GM12878 (cell line): ENCODE results near the gene RCC1. TPM values are rescaled to one million over a fixed set of nuclear protein-coding genes. Genes with fewer than 3 reads are reported as not detected.
A peak's percentile ranks its signal among the peaks of the same experiment; 100 is the strongest.

ENCODE experiments used
- BMI1 ChIP-seq: fragments of 450-650 bp; IDR thresholded peaks from 2 replicates; pipeline ENCODE4 v1.6.1; 2016; ENCODE audit warnings: mild to moderate bottlenecking, moderate library complexity, borderline replicate concordance
- CBX3 ChIP-seq: fragments of 200-600 bp; sonication (generic); IDR thresholded peaks from 2 replicates; pipeline ENCODE4 v1.6.1; 2016; ENCODE audit warnings: low read depth, borderline replicate concordance
- CHD4 ChIP-seq: fragments of 200-600 bp; sonication (generic); IDR thresholded peaks from 2 replicates; pipeline ENCODE4 v1.6.1; 2016; ENCODE audit warnings: mild to moderate bottlenecking
- CREB1 ChIP-seq: IDR thresholded peaks from 2 replicates; pipeline ENCODE4 v1.6.1; 2012; ENCODE audit warnings: low read depth, mild to moderate bottlenecking, inconsistent platforms
- E2F4 ChIP-seq: IDR thresholded peaks from 2 replicates; pipeline ENCODE4 v1.6.1; 2012; ENCODE audit warnings: low read depth, low read length, improper control_type of control experiment
- EGR1 ChIP-seq, 2 experiments: IDR thresholded peaks; 1 replicate in 1 of 2; 2 replicates in 1 of 2; pipeline ENCODE4 v1.6.1; 2011 to 2012; ENCODE audit warnings: low read depth in 2 of 2, low read length in 2 of 2, borderline replicate concordance in 1 of 2, mild to moderate bottlenecking in 1 of 2, moderate library complexity in 1 of 2
- FOS ChIP-seq: IDR thresholded peaks from 3 replicates; pipeline ENCODE4 v1.6.1; 2011; ENCODE audit warnings: borderline replicate concordance; ENCODE audit not compliant: insufficient read length; ENCODE audit errors: extremely low read depth
- FOXK2 ChIP-seq: fragments of 450-650 bp; IDR thresholded peaks from 2 replicates; pipeline ENCODE4 v1.6.1; 2017; ENCODE audit warnings: mild to moderate bottlenecking, moderate library complexity
- HDGF ChIP-seq: fragments of 450-650 bp; IDR thresholded peaks from 2 replicates; pipeline ENCODE4 v1.6.1; 2016; ENCODE audit warnings: antibody characterized with exemption
- KAT2A ChIP-seq: conservative IDR thresholded peaks from 2 replicates; pipeline ENCODE4 v1.6.1; 2011; ENCODE audit warnings: low read depth, low read length; ENCODE audit not compliant: control insufficient read depth
- KDM1A ChIP-seq: fragments of 200-600 bp; sonication (generic); IDR thresholded peaks from 2 replicates; pipeline ENCODE4 v1.6.1; 2016; ENCODE audit warnings: borderline replicate concordance
- MLLT1 ChIP-seq: fragments of 450-650 bp; IDR thresholded peaks from 2 replicates; pipeline ENCODE4 v1.6.1; 2016; ENCODE audit warnings: mild to moderate bottlenecking
- NFIC ChIP-seq: IDR thresholded peaks from 2 replicates; pipeline ENCODE4 v1.6.1; 2012; ENCODE audit warnings: low read depth, mild to moderate bottlenecking, inconsistent platforms, low read length, moderate library complexity
- NRF1 ChIP-seq: conservative IDR thresholded peaks from 2 replicates; pipeline ENCODE4 v1.6.1; 2011; ENCODE audit warnings: mild to moderate bottlenecking, low read depth, low read length, improper control_type of control experiment
- PAX8 ChIP-seq: fragments of 450-650 bp; IDR thresholded peaks from 2 replicates; pipeline ENCODE4 v1.6.1; 2017; ENCODE audit warnings: mild to moderate bottlenecking, moderate library complexity
- RB1 ChIP-seq: fragments of 450-650 bp; formaldehyde crosslinking; IDR thresholded peaks from 2 replicates; pipeline ENCODE4 v1.6.1; 2017; ENCODE audit warnings: mild to moderate bottlenecking, borderline replicate concordance
- RCOR1 ChIP-seq: conservative IDR thresholded peaks from 2 replicates; pipeline ENCODE4 v1.6.1; 2012; ENCODE audit warnings: low read depth, low read length, improper control_type of control experiment
- RELA ChIP-seq: fragments of 450-650 bp; IDR thresholded peaks from 2 replicates; pipeline ENCODE4 v1.8.0; 2014; ENCODE audit warnings: borderline replicate concordance; ENCODE audit not compliant: partially characterized antibody
- SMC3 ChIP-seq: IDR thresholded peaks from 2 replicates; pipeline ENCODE4 v1.6.1; 2011; ENCODE audit warnings: low read length, improper control_type of control experiment, borderline replicate concordance
- SP1 ChIP-seq: IDR thresholded peaks from one replicate; pipeline ENCODE4 v1.6.1; 2011; ENCODE audit warnings: low read depth, low read length
- STAT1 ChIP-seq: fragments of 450-650 bp; conservative IDR thresholded peaks from 2 replicates; pipeline ENCODE4 v1.6.1; 2014; ENCODE audit warnings: antibody characterized with exemption, mild to moderate bottlenecking
- SUZ12 ChIP-seq: fragments of 200-600 bp; sonication (generic); IDR thresholded peaks from one replicate; pipeline ENCODE4 v1.6.1; 2018; ENCODE audit warnings: antibody characterized with exemption, mild to moderate bottlenecking; ENCODE audit not compliant: unreplicated experiment
- TAF1 ChIP-seq: IDR thresholded peaks from 2 replicates; pipeline ENCODE4 v1.6.1; 2011; ENCODE audit warnings: mild to moderate bottlenecking, low read depth, low read length, borderline replicate concordance
- YY1 ChIP-seq: IDR thresholded peaks from 2 replicates; pipeline ENCODE4 v1.6.1; 2011; ENCODE audit warnings: low read depth, mild to moderate bottlenecking, low read length
- ZBTB4 ChIP-seq: fragments of 450-650 bp; formaldehyde crosslinking; IDR thresholded peaks from 2 replicates; pipeline ENCODE4 v1.4.0; 2022; ENCODE audit warnings: mild to moderate bottlenecking, moderate library complexity
- ZNF217 ChIP-seq: fragments of 450-650 bp; IDR thresholded peaks from 2 replicates; pipeline ENCODE4 v1.6.1; 2017; ENCODE audit warnings: antibody characterized with exemption, mild to moderate bottlenecking
- ZNF24 ChIP-seq: fragments of 450-650 bp; IDR thresholded peaks from 2 replicates; pipeline ENCODE4 v1.6.1; 2017; ENCODE audit warnings: antibody characterized with exemption, mild to moderate bottlenecking
- polyA plus RNA-seq, 11 experiments: library from polyadenylated mRNA; depleted of rRNA in 4 of 11; unstranded in 6 of 11; stranded (reverse) in 5 of 11; fragments of >200 nt; fragmentation: Nextera tagmentation in 4 of 11; fragmentation: Illumina TruSeq in 1 of 11; extraction: Ambion mirVana in 4 of 11; extraction: Trizol in 1 of 11; gene quantifications; 1 replicate in 1 of 11; 2 replicates in 10 of 11; pipeline versions ENCODE4 v1.2.1 to v1.2.3, GENCODE V29; 2011 to 2016; ENCODE audit warnings: inconsistent platforms in 2 of 11, missing spikeins in 2 of 11, low read depth in 1 of 11
- total RNA-seq, 4 experiments: library from RNA; depleted of rRNA in 3 of 4; stranded (reverse); fragments of >200 nt in 3 of 4; fragmentation: Illumina TruSeq in 1 of 4; extraction: Trizol in 1 of 4; gene quantifications; 2 replicates each; pipeline versions ENCODE4 v1.2.1 to v1.2.3, GENCODE V29; 2013 to 2021

Gene RCC1
- total and polyA plus RNA-seq, 10 of the 15 experiments (the other 5 are each of a cell fraction or from before 2014, with no cell fraction given): 8.3 to 99.4 (median 74.6) TPM

GRCh38 chr1:28552758-28553663 is 47.2 kb downstream of the RCC1 start, which contains the start of gene TRNAU1AP (continued):
- no peak for TF ChIP-seq SMC3
- TF ChIP-seq RB1: peak; percentile 89; the same call in 1 of the 2 replicates
- TF ChIP-seq NRF1: peak; percentile 90
- peak; percentile 8; the same call in 1 of the 2 replicates for TF ChIP-seq HDGF
- peak; percentile 98 for TF ChIP-seq SP1
- no peak for TF ChIP-seq NFIC
- peak; percentile 36 for TF ChIP-seq E2F4
- no peak for TF ChIP-seq CBX3
- peak; percentile 95 for TF ChIP-seq YY1
- TF ChIP-seq TAF1: 0 out of 2 replicates have a peak, but pooled peaks have one; percentile 45
- TF ChIP-seq BMI1: no peak
- TF ChIP-seq STAT1: peak; percentile 14; the same call in 1 of the 2 replicates
- TF ChIP-seq MLLT1: peak; percentile 61; the same call in 1 of the 2 replicates
- TF ChIP-seq ZNF217: no peak
- no peak for TF ChIP-seq CHD4
- TF ChIP-seq CREB1: peak; percentile 62
- TF ChIP-seq KDM1A: no peak
- TF ChIP-seq RELA: no peak
- TF ChIP-seq ZBTB4 (CRISPR knock-in tag): no peak
- TF ChIP-seq EGR1 (IDR thresholded peaks at IDR 0.05; ENCODE audit: borderline replicate concordance in 1 of 2, low read depth in 2 of 2, low read length in 2 of 2): peak in 1 of 2 experiments; percentile 54; a peak in 2 of 3 replicates
- no peak for TF ChIP-seq SUZ12
- TF ChIP-seq PAX8: no peak
- no peak for TF ChIP-seq FOS
- no peak for TF ChIP-seq FOXK2
- no peak for TF ChIP-seq KAT2A
- TF ChIP-seq RCOR1: 0 out of 2 replicates have a peak, but pooled peaks have one; percentile 55
- no peak for TF ChIP-seq ZNF24
